Smooth muscle cell (in vitro differentiated cells): ENCODE measurements around the gene EYS. TPM values are rescaled to one million over a fixed set of nuclear protein-coding genes. Genes with fewer than 3 reads are reported as not detected.

Experiments
- DNase-seq: peaks from one replicate; lab custom pipeline; 2025; ENCODE audit not compliant: unreplicated experiment; lab: John Stamatoyannopoulos, UW
- H2AFZ ChIP-seq: fragments of 200-600 bp; sonication (generic); 2 replicates; pipeline ENCODE4 v1.6.0; 2016; ENCODE audit warnings: antibody characterized with exemption, low read depth, mild to moderate bottlenecking
- H3F3A ChIP-seq: fragments of 200-600 bp; sonication (generic); 2 replicates; pipeline ENCODE4 v1.6.0; 2017; ENCODE audit warnings: antibody characterized with exemption, low read depth
- H3K27ac ChIP-seq: fragments of 200-600 bp; sonication (generic); 2 replicates; pipeline ENCODE4 v1.5.1; 2016; ENCODE audit warnings: low read depth, mild to moderate bottlenecking
- H3K27me3 ChIP-seq: fragments of 200-600 bp; sonication (generic); 2 replicates; pipeline ENCODE4 v1.6.1; 2016; ENCODE audit warnings: low read depth, mild to moderate bottlenecking
- H3K36me3 ChIP-seq: fragments of 200-600 bp; sonication (generic); 2 replicates; pipeline ENCODE4 v1.5.1; 2016; ENCODE audit warnings: low read depth
- H3K4me1 ChIP-seq: fragments of 200-600 bp; sonication (generic); 2 replicates; pipeline ENCODE4 v1.5.1; 2016; ENCODE audit warnings: low read depth
- H3K4me2 ChIP-seq: fragments of 200-600 bp; sonication (generic); 2 replicates; pipeline ENCODE4 v1.6.0; 2016; ENCODE audit warnings: mild to moderate bottlenecking
- H3K4me3 ChIP-seq: fragments of 200-600 bp; sonication (generic); 2 replicates; pipeline ENCODE4 v1.5.1; 2016; ENCODE audit warnings: mild to moderate bottlenecking
- H3K79me2 ChIP-seq: fragments of 200-600 bp; sonication (generic); 2 replicates; pipeline ENCODE4 v1.6.0; 2016; ENCODE audit warnings: low read depth, mild to moderate bottlenecking
- H3K9ac ChIP-seq: fragments of 200-600 bp; sonication (generic); 2 replicates; pipeline ENCODE4 v1.6.0; 2016; ENCODE audit warnings: low read depth
- H3K9me3 ChIP-seq: fragments of 200-600 bp; sonication (generic); replicated peaks from 2 replicates; pipeline ENCODE4 v1.5.1; 2016; ENCODE audit warnings: low read depth
- H4K20me1 ChIP-seq: fragments of 200-600 bp; sonication (generic); 2 replicates; pipeline ENCODE4 v1.6.0; 2016; ENCODE audit warnings: low read depth
- WGBS: methylation state at CpG from one replicate; pipeline ENCODE4 v1.1.7; 2016; ENCODE audit warnings: low lambda C conversion rate; 5-methylcytosine and 5-hydroxymethylcytosine counted together
- polyA plus RNA-seq: library from polyadenylated mRNA; unstranded; fragments of >200 nt; fragmentation: Nextera tagmentation; extraction: Ambion mirVana; gene quantifications from 2 replicates; pipeline ENCODE4 v1.2.1, GENCODE V29; 2016
- total RNA-seq: library from RNA; depleted of rRNA; stranded (reverse); fragments of >200 nt; gene quantifications from 2 replicates; pipeline ENCODE4 v1.2.3, GENCODE V29; 2014
- TF ChIP-seq, protein P1 (sequence below): fragments of 200-600 bp; sonication (generic); IDR thresholded peaks from 2 replicates; pipeline ENCODE4 v1.5.1; 2017; ENCODE audit warnings: borderline replicate concordance, mild to moderate bottlenecking, antibody characterized with exemption; ENCODE audit not compliant: insufficient read depth, poor library complexity, severe bottlenecking

The EYS gene
- total and polyA plus RNA-seq, 2 experiments from 2014 or later = 0.07 to 0.18 TPM

DNA sequence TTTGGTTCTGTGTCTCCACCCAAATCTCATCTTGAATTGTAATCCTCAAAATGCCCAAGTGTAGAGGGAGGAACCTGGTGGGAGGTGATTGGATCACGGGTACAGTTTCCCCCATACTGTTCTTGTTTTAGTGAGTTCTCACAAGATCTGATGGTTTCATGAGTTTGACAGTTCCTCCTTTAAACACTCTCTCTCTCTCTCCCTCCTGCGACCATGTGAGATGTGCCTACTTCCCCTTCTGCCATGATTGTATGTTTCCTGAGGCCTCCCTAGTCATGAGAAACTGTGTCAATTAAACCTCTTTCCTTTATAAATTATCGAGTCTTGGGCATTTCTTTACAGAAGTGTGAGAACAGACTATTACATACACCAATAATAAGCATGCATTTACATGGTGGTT is 12.1 kb upstream of the EYS start:
- no peaks in the 10 kb centered on the region for H3K79me2 ChIP-seq
- no peaks in the 10 kb centered on the region for H3K27me3 ChIP-seq
- no peaks in the 10 kb centered on the region for H3K36me3 ChIP-seq
- no peak overlapping the region for H3K4me3 ChIP-seq
- H4K20me1 ChIP-seq = no peaks in the 10 kb centered on the region
- DNase-seq = no peak
- no peaks in the 10 kb centered on the region for H3F3A ChIP-seq
- no peak overlapping the region for H3K9ac ChIP-seq
- no peaks in the 10 kb centered on the region for H3K4me1 ChIP-seq
- TF ChIP-seq, protein P1, sequence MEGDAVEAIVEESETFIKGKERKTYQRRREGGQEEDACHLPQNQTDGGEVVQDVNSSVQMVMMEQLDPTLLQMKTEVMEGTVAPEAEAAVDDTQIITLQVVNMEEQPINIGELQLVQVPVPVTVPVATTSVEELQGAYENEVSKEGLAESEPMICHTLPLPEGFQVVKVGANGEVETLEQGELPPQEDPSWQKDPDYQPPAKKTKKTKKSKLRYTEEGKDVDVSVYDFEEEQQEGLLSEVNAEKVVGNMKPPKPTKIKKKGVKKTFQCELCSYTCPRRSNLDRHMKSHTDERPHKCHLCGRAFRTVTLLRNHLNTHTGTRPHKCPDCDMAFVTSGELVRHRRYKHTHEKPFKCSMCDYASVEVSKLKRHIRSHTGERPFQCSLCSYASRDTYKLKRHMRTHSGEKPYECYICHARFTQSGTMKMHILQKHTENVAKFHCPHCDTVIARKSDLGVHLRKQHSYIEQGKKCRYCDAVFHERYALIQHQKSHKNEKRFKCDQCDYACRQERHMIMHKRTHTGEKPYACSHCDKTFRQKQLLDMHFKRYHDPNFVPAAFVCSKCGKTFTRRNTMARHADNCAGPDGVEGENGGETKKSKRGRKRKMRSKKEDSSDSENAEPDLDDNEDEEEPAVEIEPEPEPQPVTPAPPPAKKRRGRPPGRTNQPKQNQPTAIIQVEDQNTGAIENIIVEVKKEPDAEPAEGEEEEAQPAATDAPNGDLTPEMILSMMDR = no peak
- no peak overlapping the region for H3K27ac ChIP-seq
- H3K9me3 ChIP-seq = no peaks in the 10 kb centered on the region
- WGBS = 84% methylated on average over 3 of the region's 3 CpGs
- H2AFZ ChIP-seq = no peak overlapping the region
- H3K4me2 ChIP-seq = no peak overlapping the region

DNA sequence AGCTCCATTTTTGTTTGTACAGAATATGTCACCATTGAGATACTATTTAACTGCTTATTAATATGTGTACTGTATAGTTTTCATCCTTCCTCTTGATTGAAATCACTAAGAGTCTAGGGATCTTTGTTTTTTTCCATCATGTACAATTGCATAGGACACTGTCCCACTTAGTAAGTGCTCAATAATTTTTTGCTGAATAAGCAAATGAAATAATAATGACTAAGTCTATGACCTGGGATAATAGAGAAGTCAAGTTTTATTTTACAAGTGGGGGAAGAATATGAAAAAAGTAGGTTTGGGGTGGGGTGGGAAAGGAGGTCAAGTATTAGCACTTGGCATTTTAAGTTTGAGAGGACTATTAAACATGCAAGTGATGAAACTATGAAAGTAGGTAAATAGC is 4.5 kb upstream of the EYS start:
- no peak for DNase-seq
- Histone ChIP-seq H3K4me1 (peaks cover 5% of the 10 kb centered on the region), H3K9ac (no peak overlapping the region), H4K20me1 (no peaks in the 10 kb centered on the region), H3K9me3 (no peaks in the 10 kb centered on the region), H3K4me2 (no peak overlapping the region), H2AFZ (no peak overlapping the region), H3K27ac (no peak overlapping the region), H3K79me2 (no peaks in the 10 kb centered on the region), H3K27me3 (no peaks in the 10 kb centered on the region), H3K4me3 (no peak overlapping the region), H3F3A (no peaks in the 10 kb centered on the region), H3K36me3 (no peaks in the 10 kb centered on the region)
- TF ChIP-seq, protein P1 = no peak

DNA sequence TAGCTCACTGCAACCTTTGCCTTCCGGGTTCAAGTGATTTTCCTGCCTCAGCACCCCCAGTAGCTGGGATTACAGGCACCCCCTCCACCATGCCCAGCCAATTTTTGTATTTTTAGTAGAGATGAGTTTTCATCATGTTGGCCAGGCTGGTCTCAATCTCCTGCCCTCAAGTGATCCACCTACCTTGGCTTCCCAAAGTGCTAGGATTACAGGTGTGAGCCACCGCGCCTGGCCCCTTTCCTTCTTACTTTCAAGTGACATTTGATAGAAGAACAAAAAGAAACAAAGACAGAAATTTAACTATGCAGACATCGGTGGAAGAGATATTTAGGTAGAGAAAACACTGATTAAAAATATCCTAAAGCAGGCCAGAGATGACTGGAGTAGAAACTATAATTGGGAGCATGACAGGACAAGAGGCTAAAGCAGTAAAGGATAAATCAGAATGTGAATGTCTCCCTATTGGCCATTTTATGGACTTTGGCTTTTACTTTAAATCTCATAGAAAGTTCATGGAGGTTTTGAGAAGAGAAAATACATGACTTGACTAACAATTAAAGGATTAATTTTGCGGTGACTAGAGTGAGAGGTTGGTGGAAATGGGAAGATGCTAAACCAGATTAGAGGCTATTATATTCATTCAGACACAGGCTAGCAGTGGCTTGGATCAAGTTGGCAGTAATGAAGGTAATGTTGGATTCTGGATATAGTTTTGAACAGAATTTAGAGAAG is 2.2 kb upstream of the EYS start:
- H4K20me1 ChIP-seq = no peaks in the 10 kb centered on the region
- H3F3A ChIP-seq = no peaks in the 10 kb centered on the region
- H3K4me3 ChIP-seq = no peak overlapping the region
- TF ChIP-seq, protein P1 = no peak
- H3K9ac ChIP-seq = no peak overlapping the region
- DNase-seq = no peak
- no peaks in the 10 kb centered on the region for H3K27me3 ChIP-seq
- 93% methylated on average over 5 of the region's 5 CpGs for WGBS
- no peak overlapping the region for H3K27ac ChIP-seq
- H2AFZ ChIP-seq = no peak overlapping the region
- no peaks in the 10 kb centered on the region for H3K36me3 ChIP-seq
- H3K4me1 ChIP-seq = peaks cover 5% of the 10 kb centered on the region
- H3K79me2 ChIP-seq = no peaks in the 10 kb centered on the region
- no peaks in the 10 kb centered on the region for H3K9me3 ChIP-seq
- no peak overlapping the region for H3K4me2 ChIP-seq

DNA sequence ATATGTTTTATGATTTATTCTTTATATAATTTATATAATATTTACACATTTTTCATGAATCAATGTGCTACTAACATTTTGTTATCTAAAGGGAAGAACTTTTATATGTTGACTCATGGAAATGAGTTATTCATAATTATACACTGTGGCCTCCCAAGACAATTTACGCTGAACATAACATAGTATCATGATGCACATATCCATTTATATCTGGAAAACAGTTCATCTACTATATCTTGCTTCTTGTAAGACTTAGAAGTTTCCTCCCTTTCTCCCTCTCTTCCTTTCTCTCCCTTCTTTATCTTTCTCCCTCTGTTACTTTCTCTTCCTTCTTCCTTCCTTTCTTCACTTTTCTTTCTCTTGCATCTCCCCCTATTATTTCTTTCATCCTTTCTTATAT is 1.1 kb upstream of the EYS start:
- H3K9me3 ChIP-seq = no peaks in the 10 kb centered on the region
- H3K27me3 ChIP-seq = no peaks in the 10 kb centered on the region
- H3K36me3 ChIP-seq = no peaks in the 10 kb centered on the region
- H3K27ac ChIP-seq = no peak overlapping the region
- H4K20me1 ChIP-seq = no peaks in the 10 kb centered on the region
- WGBS = 92% methylated on average over 1 of the region's 1 CpG
- H3K4me1 ChIP-seq = peaks cover 5% of the 10 kb centered on the region
- H3K9ac ChIP-seq = no peak overlapping the region
- H3K4me3 ChIP-seq = no peak overlapping the region
- H3K4me2 ChIP-seq = no peak overlapping the region
- no peak overlapping the region for H2AFZ ChIP-seq
- TF ChIP-seq, protein P1 = no peak
- no peaks in the 10 kb centered on the region for H3K79me2 ChIP-seq
- DNase-seq = no peak
- no peaks in the 10 kb centered on the region for H3F3A ChIP-seq
